WTC11 (cell line): ENCODE measurements around the gene HJURP. TPM values are rescaled to one million over a fixed set of nuclear protein-coding genes. Genes with fewer than 3 reads are reported as not detected.
A peak's percentile ranks its signal among the peaks of the same experiment; 100 is the strongest.

Source experiments
- ATAC-seq: fragments of 200-7000 bp; cut with Tn5 transposase; 2 replicates; pipeline ENCODE4 v1.10.0; 2021; ENCODE audit warnings: mild to moderate bottlenecking, moderate library complexity
- CTCF ChIA-PET: fragments of 300-600 bp; sonication (Branson Sonifier 250); formaldehyde crosslinking; loops from one replicate; lab custom pipeline; 2021; ENCODE audit warnings: antibody characterized with exemption; lab: Charles Lee
- POLR2A ChIA-PET: fragments of 350-600 bp; sonication (Branson Sonifier 250); formaldehyde crosslinking; loops from one replicate; lab custom pipeline; 2021; ENCODE audit warnings: antibody characterized with exemption; lab: Charles Lee
- DNase-seq: peaks from one replicate; pipeline ENCODE4 v3.0.0; 2021; ENCODE audit warnings: low spot score
- H3K27ac Mint-ChIP-seq: 2 replicates; pipeline ENCODE4 v1.8.0; 2021; ENCODE audit warnings: mixed read lengths
- H3K27me3 Mint-ChIP-seq: 2 replicates; pipeline ENCODE4 v1.8.0; 2021; ENCODE audit warnings: low read depth, mild to moderate bottlenecking, moderate library complexity, mixed read lengths
- H3K36me3 Mint-ChIP-seq: 2 replicates; pipeline ENCODE4 v1.8.0; 2021; ENCODE audit warnings: mixed read lengths
- H3K4me1 Mint-ChIP-seq: 2 replicates; pipeline ENCODE4 v1.8.0; 2022; ENCODE audit warnings: mixed read lengths
- H3K4me3 Mint-ChIP-seq: 2 replicates; pipeline ENCODE4 v1.8.0; 2021; ENCODE audit warnings: mild to moderate bottlenecking, moderate library complexity, mixed read lengths
- H3K9me3 Mint-ChIP-seq: 2 replicates; pipeline ENCODE4 v1.8.0; 2021; ENCODE audit warnings: mixed read lengths
- FOXK1 ChIP-seq: sonication (generic); formaldehyde crosslinking; IDR thresholded peaks from 2 replicates; pipeline ENCODE4 v1.8.0; 2022; ENCODE audit warnings: mild to moderate bottlenecking, moderate library complexity, missing genetic modification reagents
- FOXP1 ChIP-seq: sonication (generic); formaldehyde crosslinking; IDR thresholded peaks from 2 replicates; pipeline ENCODE4 v1.8.0; 2022; ENCODE audit warnings: missing genetic modification reagents, mild to moderate bottlenecking, moderate library complexity, borderline replicate concordance
- NFATC4 ChIP-seq: fragments of 250-450 bp; sonication (Bioruptor Pico); IDR thresholded peaks from 2 replicates; pipeline ENCODE4 v1.9.0; 2021; ENCODE audit warnings: mild to moderate bottlenecking
- TCF7 ChIP-seq: sonication (generic); formaldehyde crosslinking; IDR thresholded peaks from 2 replicates; pipeline ENCODE4 v1.8.0; 2022; ENCODE audit warnings: mild to moderate bottlenecking, low read depth, missing genetic modification reagents, moderate library complexity
- ZBTB21 ChIP-seq: sonication (generic); formaldehyde crosslinking; IDR thresholded peaks from 2 replicates; pipeline ENCODE4 v1.8.1; 2023; ENCODE audit warnings: mild to moderate bottlenecking, missing genetic modification reagents, borderline replicate concordance
- ZNF121 ChIP-seq: sonication (generic); formaldehyde crosslinking; IDR thresholded peaks from 2 replicates; pipeline ENCODE4 v1.8.0; 2023; ENCODE audit warnings: missing genetic modification reagents
- ZNF138 ChIP-seq: sonication (generic); formaldehyde crosslinking; conservative IDR thresholded peaks from 2 replicates; pipeline ENCODE4 v1.8.1; 2022; ENCODE audit warnings: mild to moderate bottlenecking, moderate library complexity, missing genetic modification reagents
- ZNF219 ChIP-seq: sonication (generic); formaldehyde crosslinking; IDR thresholded peaks from 2 replicates; pipeline ENCODE4 v1.8.0; 2023; ENCODE audit warnings: missing genetic modification reagents, mild to moderate bottlenecking, borderline replicate concordance
- ZNF396 ChIP-seq: fragments of 250-450 bp; sonication (Bioruptor Pico); IDR thresholded peaks from 2 replicates; pipeline ENCODE4 v1.8.0; 2021; ENCODE audit warnings: mild to moderate bottlenecking, moderate library complexity, borderline replicate concordance
- total RNA-seq: library from RNA; stranded (reverse); gene quantifications from 3 replicates; pipeline ENCODE4 v1.2.3, GENCODE V29; 2021
- TF ChIP-seq, protein P1 (sequence below): sonication (generic); formaldehyde crosslinking; IDR thresholded peaks from 2 replicates; pipeline ENCODE4 v1.8.0; 2022; ENCODE audit warnings: mild to moderate bottlenecking, missing genetic modification reagents
- TF ChIP-seq, protein P2 (sequence below): sonication (generic); formaldehyde crosslinking; IDR thresholded peaks from 2 replicates; pipeline ENCODE4 v1.8.1; 2023; ENCODE audit warnings: mild to moderate bottlenecking, missing genetic modification reagents, moderate library complexity
- TF ChIP-seq, protein P3 (sequence below): fragments of 250-450 bp; sonication (Bioruptor Pico); IDR thresholded peaks from 2 replicates; pipeline ENCODE4 v1.9.0; 2021; ENCODE audit warnings: mild to moderate bottlenecking
- TF ChIP-seq, protein P4 (sequence below): fragments of 250-450 bp; sonication (Bioruptor Pico); IDR thresholded peaks from 2 replicates; pipeline ENCODE4 v1.8.0; 2021; ENCODE audit warnings: mild to moderate bottlenecking
- TF ChIP-seq, protein P5 (sequence below): sonication (generic); formaldehyde crosslinking; IDR thresholded peaks from 2 replicates; pipeline ENCODE4 v1.8.1; 2023; ENCODE audit warnings: mild to moderate bottlenecking, moderate library complexity, missing genetic modification reagents
- TF ChIP-seq, protein P6 (sequence below): sonication (generic); formaldehyde crosslinking; IDR thresholded peaks from 2 replicates; pipeline ENCODE4 v1.8.0; 2023; ENCODE audit warnings: missing genetic modification reagents, mild to moderate bottlenecking, borderline replicate concordance
- TF ChIP-seq, protein P7 (sequence below): sonication (generic); formaldehyde crosslinking; IDR thresholded peaks from 2 replicates; pipeline ENCODE4 v1.8.0; 2022; ENCODE audit warnings: mild to moderate bottlenecking, missing genetic modification reagents

The HJURP gene
- total RNA-seq, 1 experiment from 2014 or later, result 83.7 TPM

DNA sequence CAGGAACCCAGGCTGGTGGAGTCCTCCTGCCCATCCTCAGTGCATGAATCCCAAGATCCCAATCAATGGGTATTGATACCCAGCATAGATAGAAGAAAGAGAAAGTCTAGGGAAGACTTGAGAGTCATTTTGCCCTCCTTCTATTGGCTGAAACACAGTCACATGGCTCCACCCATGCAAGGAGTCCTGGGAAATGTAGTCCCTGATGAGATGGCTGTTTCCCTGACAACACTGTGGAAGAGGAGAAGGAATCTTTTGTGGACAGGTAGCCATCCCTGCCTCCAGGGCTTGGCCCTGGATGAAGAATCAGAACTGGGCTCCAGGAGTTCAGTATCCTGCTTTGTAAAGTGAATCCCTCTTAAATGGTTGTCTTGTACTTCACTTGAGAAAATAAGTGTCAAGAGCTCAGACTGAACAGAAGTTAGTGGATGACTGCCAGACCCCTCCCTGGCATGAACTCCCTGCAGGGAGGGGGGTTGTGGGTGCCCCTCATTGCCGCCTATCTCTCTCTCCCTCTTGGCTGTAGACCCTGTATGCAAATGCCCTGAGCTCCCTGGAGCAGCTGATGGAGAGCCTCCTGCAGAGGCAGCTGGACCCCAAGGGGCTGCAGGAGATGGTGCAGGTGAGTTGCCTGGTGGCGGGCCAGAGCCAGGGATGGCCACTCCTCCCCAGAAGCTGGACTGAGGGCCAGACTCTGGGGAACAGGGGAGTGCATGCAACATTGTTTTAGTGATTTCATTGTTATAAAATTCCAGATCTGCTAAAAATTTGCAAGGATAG lies 40.1 kb downstream of the HJURP start:
- Mint-ChIP-seq H3K9me3 (peaks cover 11% of the 10 kb centered on the region), H3K27ac (no peak overlapping the region), H3K4me3 (no peak overlapping the region), H3K36me3 (no peaks in the 10 kb centered on the region), H3K27me3 (no peaks in the 10 kb centered on the region; the same call in 1 of the 2 replicates), H3K4me1 (no peaks in the 10 kb centered on the region)
- CTCF ChIA-PET, result no interaction called here
- ATAC-seq (peak; percentile 79), DNase-seq (no peak)
- POLR2A ChIA-PET, result no interaction called here
- TF ChIP-seq, protein P1, sequence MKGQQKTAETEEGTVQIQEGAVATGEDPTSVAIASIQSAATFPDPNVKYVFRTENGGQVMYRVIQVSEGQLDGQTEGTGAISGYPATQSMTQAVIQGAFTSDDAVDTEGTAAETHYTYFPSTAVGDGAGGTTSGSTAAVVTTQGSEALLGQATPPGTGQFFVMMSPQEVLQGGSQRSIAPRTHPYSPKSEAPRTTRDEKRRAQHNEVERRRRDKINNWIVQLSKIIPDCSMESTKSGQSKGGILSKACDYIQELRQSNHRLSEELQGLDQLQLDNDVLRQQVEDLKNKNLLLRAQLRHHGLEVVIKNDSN (CRISPR knock-in tag), result peak; percentile 90
- TF ChIP-seq, protein P2, sequence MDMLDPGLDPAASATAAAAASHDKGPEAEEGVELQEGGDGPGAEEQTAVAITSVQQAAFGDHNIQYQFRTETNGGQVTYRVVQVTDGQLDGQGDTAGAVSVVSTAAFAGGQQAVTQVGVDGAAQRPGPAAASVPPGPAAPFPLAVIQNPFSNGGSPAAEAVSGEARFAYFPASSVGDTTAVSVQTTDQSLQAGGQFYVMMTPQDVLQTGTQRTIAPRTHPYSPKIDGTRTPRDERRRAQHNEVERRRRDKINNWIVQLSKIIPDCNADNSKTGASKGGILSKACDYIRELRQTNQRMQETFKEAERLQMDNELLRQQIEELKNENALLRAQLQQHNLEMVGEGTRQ (CRISPR knock-in tag), result peak; percentile 90
- TF ChIP-seq, protein P3, sequence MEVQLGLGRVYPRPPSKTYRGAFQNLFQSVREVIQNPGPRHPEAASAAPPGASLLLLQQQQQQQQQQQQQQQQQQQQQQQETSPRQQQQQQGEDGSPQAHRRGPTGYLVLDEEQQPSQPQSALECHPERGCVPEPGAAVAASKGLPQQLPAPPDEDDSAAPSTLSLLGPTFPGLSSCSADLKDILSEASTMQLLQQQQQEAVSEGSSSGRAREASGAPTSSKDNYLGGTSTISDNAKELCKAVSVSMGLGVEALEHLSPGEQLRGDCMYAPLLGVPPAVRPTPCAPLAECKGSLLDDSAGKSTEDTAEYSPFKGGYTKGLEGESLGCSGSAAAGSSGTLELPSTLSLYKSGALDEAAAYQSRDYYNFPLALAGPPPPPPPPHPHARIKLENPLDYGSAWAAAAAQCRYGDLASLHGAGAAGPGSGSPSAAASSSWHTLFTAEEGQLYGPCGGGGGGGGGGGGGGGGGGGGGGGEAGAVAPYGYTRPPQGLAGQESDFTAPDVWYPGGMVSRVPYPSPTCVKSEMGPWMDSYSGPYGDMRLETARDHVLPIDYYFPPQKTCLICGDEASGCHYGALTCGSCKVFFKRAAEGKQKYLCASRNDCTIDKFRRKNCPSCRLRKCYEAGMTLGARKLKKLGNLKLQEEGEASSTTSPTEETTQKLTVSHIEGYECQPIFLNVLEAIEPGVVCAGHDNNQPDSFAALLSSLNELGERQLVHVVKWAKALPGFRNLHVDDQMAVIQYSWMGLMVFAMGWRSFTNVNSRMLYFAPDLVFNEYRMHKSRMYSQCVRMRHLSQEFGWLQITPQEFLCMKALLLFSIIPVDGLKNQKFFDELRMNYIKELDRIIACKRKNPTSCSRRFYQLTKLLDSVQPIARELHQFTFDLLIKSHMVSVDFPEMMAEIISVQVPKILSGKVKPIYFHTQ (CRISPR knock-in tag), result no peak

DNA sequence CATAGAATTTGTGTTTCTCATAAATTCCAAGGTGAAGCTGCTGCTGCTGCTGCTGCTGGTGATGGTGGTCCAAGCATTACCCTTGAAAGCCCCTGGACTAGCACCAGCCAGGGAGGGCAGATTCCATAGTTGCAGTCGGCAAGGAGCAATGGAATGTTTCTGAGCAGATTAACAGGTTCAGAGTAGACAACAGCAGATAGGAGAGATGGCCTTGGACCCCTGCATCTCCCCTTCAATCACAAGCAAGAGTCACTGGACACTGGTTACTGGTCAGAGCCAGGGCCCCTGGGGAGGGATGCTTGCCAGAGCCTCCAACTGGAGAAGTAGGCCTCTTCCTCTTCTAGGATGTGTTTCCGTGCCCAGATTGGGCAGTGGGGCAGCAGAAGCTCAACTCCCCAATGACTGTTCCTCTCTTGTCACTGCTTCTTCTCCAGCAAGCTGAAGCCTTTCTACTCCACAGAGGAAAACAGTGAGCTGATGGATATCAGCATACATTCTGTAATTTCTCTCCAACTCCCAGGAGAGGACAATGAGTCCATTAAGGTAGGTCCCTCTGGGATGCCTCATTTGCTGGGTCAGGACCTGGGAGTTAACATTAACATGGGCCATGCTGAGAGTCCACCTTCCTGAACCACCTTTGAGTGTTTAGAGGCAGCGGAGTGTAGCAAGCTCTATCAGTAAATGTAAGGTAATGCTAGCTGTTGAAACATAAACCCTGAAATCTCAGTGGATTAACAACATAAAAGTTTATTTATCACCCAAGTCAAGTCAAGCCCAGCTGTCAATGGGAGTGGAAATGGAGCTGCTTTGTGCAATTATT lies 40.9 kb downstream of the HJURP start:
- TF ChIP-seq ZNF396, result no peak
- no peak for TF ChIP-seq ZBTB21 (CRISPR knock-in tag)
- TF ChIP-seq FOXK1, result no peak
- TF ChIP-seq, protein P1 (CRISPR knock-in tag), result no peak
- no peak for TF ChIP-seq ZNF219 (CRISPR knock-in tag)
- Mint-ChIP-seq H3K4me1 (no peaks in the 10 kb centered on the region), H3K9me3 (peaks cover 11% of the 10 kb centered on the region), H3K36me3 (no peaks in the 10 kb centered on the region), H3K4me3 (no peak overlapping the region), H3K27me3 (no peaks in the 10 kb centered on the region; the same call in 1 of the 2 replicates), H3K27ac (no peak overlapping the region)
- DNase-seq, result no peak
- POLR2A ChIA-PET, result no interaction called here
- CTCF ChIA-PET, result no interaction called here
- no peak for ATAC-seq

DNA sequence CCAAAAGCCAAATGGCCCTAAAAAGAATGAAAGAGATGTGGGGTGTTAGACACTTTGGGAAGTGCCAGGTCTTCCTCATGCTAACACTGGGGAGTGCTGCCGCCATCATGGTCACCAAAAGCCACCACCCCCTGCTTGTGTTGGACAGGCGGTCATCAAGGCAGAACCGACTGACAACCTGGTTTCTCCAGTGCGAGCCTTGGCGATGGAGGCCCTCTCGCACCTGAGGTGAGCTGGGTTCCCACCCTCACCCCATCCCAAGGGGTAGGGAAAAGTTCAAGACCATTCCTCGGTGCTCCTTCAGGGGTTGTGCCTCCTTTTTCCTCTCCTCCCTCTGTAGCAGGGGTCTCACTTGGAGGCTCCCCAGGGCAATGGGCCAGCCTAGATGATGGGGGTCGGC lies 42.6 kb downstream of the HJURP start:
- no peaks in the 10 kb centered on the region; the same call in 1 of the 2 replicates for H3K27me3 Mint-ChIP-seq
- DNase-seq, result no peak
- ATAC-seq, result no peak
- no peaks in the 10 kb centered on the region for H3K36me3 Mint-ChIP-seq
- POLR2A ChIA-PET, result no interaction called here
- no peak overlapping the region for H3K27ac Mint-ChIP-seq
- peaks cover 11% of the 10 kb centered on the region for H3K9me3 Mint-ChIP-seq
- no peaks in the 10 kb centered on the region for H3K4me1 Mint-ChIP-seq
- CTCF ChIA-PET, result no interaction called here
- no peak overlapping the region for H3K4me3 Mint-ChIP-seq
- TF ChIP-seq FOXP1 (CRISPR knock-in tag) (no peak), ZNF121 (CRISPR knock-in tag) (no peak), NFATC4 (CRISPR knock-in tag) (no peak), ZNF138 (CRISPR knock-in tag) (no peak), TCF7 (CRISPR knock-in tag) (no peak)
- TF ChIP-seq, protein P4, sequence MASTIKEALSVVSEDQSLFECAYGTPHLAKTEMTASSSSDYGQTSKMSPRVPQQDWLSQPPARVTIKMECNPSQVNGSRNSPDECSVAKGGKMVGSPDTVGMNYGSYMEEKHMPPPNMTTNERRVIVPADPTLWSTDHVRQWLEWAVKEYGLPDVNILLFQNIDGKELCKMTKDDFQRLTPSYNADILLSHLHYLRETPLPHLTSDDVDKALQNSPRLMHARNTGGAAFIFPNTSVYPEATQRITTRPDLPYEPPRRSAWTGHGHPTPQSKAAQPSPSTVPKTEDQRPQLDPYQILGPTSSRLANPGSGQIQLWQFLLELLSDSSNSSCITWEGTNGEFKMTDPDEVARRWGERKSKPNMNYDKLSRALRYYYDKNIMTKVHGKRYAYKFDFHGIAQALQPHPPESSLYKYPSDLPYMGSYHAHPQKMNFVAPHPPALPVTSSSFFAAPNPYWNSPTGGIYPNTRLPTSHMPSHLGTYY (CRISPR knock-in tag), result no peak
- TF ChIP-seq, protein P5, sequence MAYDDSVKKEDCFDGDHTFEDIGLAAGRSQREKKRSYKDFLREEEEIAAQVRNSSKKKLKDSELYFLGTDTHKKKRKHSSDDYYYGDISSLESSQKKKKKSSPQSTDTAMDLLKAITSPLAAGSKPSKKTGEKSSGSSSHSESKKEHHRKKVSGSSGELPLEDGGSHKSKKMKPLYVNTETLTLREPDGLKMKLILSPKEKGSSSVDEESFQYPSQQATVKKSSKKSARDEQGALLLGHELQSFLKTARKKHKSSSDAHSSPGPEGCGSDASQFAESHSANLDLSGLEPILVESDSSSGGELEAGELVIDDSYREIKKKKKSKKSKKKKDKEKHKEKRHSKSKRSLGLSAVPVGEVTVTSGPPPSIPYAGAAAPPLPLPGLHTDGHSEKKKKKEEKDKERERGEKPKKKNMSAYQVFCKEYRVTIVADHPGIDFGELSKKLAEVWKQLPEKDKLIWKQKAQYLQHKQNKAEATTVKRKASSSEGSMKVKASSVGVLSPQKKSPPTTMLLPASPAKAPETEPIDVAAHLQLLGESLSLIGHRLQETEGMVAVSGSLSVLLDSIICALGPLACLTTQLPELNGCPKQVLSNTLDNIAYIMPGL (CRISPR knock-in tag), result no peak
- TF ChIP-seq, protein P6, sequence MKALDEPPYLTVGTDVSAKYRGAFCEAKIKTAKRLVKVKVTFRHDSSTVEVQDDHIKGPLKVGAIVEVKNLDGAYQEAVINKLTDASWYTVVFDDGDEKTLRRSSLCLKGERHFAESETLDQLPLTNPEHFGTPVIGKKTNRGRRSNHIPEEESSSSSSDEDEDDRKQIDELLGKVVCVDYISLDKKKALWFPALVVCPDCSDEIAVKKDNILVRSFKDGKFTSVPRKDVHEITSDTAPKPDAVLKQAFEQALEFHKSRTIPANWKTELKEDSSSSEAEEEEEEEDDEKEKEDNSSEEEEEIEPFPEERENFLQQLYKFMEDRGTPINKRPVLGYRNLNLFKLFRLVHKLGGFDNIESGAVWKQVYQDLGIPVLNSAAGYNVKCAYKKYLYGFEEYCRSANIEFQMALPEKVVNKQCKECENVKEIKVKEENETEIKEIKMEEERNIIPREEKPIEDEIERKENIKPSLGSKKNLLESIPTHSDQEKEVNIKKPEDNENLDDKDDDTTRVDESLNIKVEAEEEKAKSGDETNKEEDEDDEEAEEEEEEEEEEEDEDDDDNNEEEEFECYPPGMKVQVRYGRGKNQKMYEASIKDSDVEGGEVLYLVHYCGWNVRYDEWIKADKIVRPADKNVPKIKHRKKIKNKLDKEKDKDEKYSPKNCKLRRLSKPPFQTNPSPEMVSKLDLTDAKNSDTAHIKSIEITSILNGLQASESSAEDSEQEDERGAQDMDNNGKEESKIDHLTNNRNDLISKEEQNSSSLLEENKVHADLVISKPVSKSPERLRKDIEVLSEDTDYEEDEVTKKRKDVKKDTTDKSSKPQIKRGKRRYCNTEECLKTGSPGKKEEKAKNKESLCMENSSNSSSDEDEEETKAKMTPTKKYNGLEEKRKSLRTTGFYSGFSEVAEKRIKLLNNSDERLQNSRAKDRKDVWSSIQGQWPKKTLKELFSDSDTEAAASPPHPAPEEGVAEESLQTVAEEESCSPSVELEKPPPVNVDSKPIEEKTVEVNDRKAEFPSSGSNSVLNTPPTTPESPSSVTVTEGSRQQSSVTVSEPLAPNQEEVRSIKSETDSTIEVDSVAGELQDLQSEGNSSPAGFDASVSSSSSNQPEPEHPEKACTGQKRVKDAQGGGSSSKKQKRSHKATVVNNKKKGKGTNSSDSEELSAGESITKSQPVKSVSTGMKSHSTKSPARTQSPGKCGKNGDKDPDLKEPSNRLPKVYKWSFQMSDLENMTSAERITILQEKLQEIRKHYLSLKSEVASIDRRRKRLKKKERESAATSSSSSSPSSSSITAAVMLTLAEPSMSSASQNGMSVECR (CRISPR knock-in tag), result no peak
- TF ChIP-seq, protein P7, sequence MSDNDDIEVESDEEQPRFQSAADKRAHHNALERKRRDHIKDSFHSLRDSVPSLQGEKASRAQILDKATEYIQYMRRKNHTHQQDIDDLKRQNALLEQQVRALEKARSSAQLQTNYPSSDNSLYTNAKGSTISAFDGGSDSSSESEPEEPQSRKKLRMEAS (CRISPR knock-in tag), result no peak
